HepG2 (cell line): Measurements from ENCODE around the gene KDM5B. TPM values are rescaled to one million over a fixed set of nuclear protein-coding genes. Genes with fewer than 3 reads are reported as not detected.

Experiments used
- ETS1 ChIP-seq: sonication (generic); formaldehyde crosslinking; IDR thresholded peaks from 2 replicates; pipeline ENCODE4 v1.4.0; 2020; ENCODE audit warnings: missing genetic modification reagents
- GZF1 ChIP-seq: sonication (generic); formaldehyde crosslinking; IDR thresholded peaks from 2 replicates; pipeline ENCODE4 v1.5.1; 2020; ENCODE audit warnings: mild to moderate bottlenecking, missing genetic modification reagents
- JARID2 ChIP-seq: sonication (generic); formaldehyde crosslinking; IDR thresholded peaks from 2 replicates; pipeline ENCODE4 v1.8.1; 2023; ENCODE audit warnings: missing genetic modification reagents, inconsistent platforms; ENCODE audit not compliant: insufficient replicate concordance
- RAD21 ChIP-seq: fragments of 450-650 bp; formaldehyde crosslinking; IDR thresholded peaks from 2 replicates; pipeline ENCODE4 v1.5.0; 2020; ENCODE audit warnings: mild to moderate bottlenecking
- RNF2 ChIP-seq: fragments of 450-650 bp; conservative IDR thresholded peaks from 2 replicates; pipeline ENCODE4 v1.6.1; 2016; ENCODE audit warnings: low read depth
- TFDP2 ChIP-seq: sonication (generic); formaldehyde crosslinking; IDR thresholded peaks from 2 replicates; pipeline ENCODE4 v1.4.0; 2020; ENCODE audit warnings: missing genetic modification reagents
- ZNF530 ChIP-seq: sonication (generic); formaldehyde crosslinking; IDR thresholded peaks from 2 replicates; pipeline ENCODE4 v1.5.0; 2020; ENCODE audit warnings: low read depth, mild to moderate bottlenecking, missing genetic modification reagents
- ZSCAN5A ChIP-seq: sonication (generic); formaldehyde crosslinking; IDR thresholded peaks from 2 replicates; pipeline ENCODE4 v1.8.0; 2022; ENCODE audit warnings: mild to moderate bottlenecking, missing genetic modification reagents, borderline replicate concordance
- polyA plus RNA-seq, 8 experiments: library from polyadenylated mRNA; depleted of rRNA in 3 of 8; stranded (reverse) in 7 of 8; unstranded in 1 of 8; fragments of >200 nt; fragmentation: Illumina TruSeq in 4 of 8; extraction: Trizol in 4 of 8; gene quantifications; 2 replicates each; pipeline versions ENCODE4 v1.2.1 to v1.2.3, GENCODE V29; 2011 to 2016; ENCODE audit warnings: low read depth in 4 of 8, missing spikeins in 1 of 8, mixed read lengths in 1 of 8; ENCODE audit not compliant: insufficient read depth in 1 of 8
- total RNA-seq, 5 experiments: library from RNA; depleted of rRNA; stranded (reverse); fragments of >200 nt; fragmentation: Illumina TruSeq; extraction: Trizol; gene quantifications; 2 replicates each; pipeline ENCODE4 v1.2.3, GENCODE V29; 2016; ENCODE audit warnings: low read depth in 1 of 5
- TF ChIP-seq, protein P1 (sequence below): sonication (generic); formaldehyde crosslinking; IDR thresholded peaks from 2 replicates; pipeline ENCODE4 v1.9.0; 2021; ENCODE audit warnings: mild to moderate bottlenecking, missing genetic modification reagents
- TF ChIP-seq, protein P2 (sequence below): sonication (generic); formaldehyde crosslinking; IDR thresholded peaks from 2 replicates; pipeline ENCODE4 v1.8.0; 2022; ENCODE audit warnings: missing genetic modification reagents, mild to moderate bottlenecking, inconsistent platforms, borderline replicate concordance
- TF ChIP-seq, protein P3 (sequence below): sonication (generic); formaldehyde crosslinking; IDR thresholded peaks from 2 replicates; pipeline ENCODE4 v1.8.1; 2023; ENCODE audit warnings: mild to moderate bottlenecking, inconsistent platforms, moderate library complexity, missing genetic modification reagents, borderline replicate concordance

Gene KDM5B
- total and polyA plus RNA-seq, 2 of the 13 experiments (the other 11 are each of a cell fraction or from before 2014, with no cell fraction given): 34.2 to 35.4 TPM

DNA sequence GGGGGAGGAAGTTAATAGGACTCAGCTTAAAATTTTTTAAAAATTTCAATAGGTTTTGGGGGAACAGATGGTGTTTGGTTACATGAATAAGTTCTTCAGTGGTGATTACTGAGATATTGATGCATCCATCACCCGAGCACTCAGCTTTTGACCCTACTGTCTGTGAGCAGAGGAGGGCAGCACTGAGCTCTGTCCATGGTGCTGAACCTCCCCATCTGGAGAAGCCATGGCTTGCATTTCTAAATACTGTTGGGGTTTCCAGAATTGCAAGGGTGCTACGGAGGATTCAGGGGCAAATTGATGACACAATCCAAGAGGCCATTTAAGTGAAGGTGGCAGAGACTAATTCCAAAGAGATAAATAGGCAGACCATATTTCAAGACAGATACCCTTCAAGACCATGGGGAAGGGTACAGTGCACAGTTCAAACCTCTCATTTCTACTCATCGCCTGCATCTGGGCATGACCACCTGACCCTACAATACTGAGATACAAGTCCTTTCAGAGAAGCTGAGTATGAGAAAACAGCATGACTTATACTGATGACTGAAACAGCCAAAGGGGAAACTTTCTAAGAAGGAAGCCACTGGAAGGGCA lies 115.2 kb downstream of the KDM5B start (continued):
- TF ChIP-seq, protein P1, sequence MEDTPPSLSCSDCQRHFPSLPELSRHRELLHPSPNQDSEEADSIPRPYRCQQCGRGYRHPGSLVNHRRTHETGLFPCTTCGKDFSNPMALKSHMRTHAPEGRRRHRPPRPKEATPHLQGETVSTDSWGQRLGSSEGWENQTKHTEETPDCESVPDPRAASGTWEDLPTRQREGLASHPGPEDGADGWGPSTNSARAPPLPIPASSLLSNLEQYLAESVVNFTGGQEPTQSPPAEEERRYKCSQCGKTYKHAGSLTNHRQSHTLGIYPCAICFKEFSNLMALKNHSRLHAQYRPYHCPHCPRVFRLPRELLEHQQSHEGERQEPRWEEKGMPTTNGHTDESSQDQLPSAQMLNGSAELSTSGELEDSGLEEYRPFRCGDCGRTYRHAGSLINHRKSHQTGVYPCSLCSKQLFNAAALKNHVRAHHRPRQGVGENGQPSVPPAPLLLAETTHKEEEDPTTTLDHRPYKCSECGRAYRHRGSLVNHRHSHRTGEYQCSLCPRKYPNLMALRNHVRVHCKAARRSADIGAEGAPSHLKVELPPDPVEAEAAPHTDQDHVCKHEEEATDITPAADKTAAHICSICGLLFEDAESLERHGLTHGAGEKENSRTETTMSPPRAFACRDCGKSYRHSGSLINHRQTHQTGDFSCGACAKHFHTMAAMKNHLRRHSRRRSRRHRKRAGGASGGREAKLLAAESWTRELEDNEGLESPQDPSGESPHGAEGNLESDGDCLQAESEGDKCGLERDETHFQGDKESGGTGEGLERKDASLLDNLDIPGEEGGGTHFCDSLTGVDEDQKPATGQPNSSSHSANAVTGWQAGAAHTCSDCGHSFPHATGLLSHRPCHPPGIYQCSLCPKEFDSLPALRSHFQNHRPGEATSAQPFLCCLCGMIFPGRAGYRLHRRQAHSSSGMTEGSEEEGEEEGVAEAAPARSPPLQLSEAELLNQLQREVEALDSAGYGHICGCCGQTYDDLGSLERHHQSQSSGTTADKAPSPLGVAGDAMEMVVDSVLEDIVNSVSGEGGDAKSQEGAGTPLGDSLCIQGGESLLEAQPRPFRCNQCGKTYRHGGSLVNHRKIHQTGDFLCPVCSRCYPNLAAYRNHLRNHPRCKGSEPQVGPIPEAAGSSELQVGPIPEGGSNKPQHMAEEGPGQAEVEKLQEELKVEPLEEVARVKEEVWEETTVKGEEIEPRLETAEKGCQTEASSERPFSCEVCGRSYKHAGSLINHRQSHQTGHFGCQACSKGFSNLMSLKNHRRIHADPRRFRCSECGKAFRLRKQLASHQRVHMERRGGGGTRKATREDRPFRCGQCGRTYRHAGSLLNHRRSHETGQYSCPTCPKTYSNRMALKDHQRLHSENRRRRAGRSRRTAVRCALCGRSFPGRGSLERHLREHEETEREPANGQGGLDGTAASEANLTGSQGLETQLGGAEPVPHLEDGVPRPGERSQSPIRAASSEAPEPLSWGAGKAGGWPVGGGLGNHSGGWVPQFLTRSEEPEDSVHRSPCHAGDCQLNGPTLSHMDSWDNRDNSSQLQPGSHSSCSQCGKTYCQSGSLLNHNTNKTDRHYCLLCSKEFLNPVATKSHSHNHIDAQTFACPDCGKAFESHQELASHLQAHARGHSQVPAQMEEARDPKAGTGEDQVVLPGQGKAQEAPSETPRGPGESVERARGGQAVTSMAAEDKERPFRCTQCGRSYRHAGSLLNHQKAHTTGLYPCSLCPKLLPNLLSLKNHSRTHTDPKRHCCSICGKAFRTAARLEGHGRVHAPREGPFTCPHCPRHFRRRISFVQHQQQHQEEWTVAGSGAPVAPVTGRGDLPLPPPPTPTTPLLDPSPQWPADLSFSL: no peak
- TF ChIP-seq RNF2 (no peak), RAD21 (CRISPR knock-in tag) (no peak), TFDP2 (CRISPR knock-in tag) (0 out of 2 replicates have a peak, but pooled peaks have one; percentile 46), GZF1 (CRISPR knock-in tag) (no peak), ZSCAN5A (CRISPR knock-in tag) (no peak), ZNF530 (CRISPR knock-in tag) (peak; percentile 63; the same call in 1 of the 2 replicates), JARID2 (CRISPR knock-in tag) (no peak), ETS1 (CRISPR knock-in tag) (no peak)
- TF ChIP-seq, protein P2, sequence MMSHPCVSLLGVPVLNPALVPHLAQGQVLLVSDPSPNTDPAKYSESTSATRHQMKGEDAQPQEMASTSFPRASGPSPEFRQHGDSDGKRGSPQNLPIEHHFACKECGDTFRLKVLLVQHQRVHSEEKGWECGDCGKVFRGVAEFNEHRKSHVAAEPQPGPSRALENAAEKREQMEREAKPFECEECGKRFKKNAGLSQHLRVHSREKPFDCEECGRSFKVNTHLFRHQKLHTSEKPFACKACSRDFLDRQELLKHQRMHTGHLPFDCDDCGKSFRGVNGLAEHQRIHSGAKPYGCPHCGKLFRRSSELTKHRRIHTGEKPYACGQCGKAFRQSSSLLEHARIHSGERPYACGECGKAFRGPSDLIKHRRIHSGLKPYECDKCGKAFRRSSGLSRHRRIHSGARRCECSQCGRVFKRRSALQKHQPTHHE (CRISPR knock-in tag): no peak
- TF ChIP-seq, protein P3, sequence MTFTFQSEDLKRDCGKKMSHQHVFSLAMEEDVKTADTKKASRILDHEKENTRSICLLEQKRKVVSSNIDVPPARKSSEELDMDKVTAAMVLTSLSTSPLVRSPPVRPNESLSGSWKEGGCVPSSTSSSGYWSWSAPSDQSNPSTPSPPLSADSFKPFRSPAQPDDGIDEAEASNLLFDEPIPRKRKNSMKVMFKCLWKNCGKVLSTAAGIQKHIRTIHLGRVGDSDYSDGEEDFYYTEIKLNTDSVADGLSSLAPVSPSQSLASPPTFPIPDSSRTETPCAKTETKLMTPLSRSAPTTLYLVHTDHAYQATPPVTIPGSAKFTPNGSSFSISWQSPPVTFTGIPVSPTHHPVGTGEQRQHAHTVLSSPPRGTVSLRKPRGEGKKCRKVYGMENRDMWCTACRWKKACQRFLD (CRISPR knock-in tag): no peak
